H9 (cell line): Measurements from ENCODE around the gene PRCC. TPM values are rescaled to one million over a fixed set of nuclear protein-coding genes. Genes with fewer than 3 reads are reported as not detected.

ENCODE experiments used
- DNase-seq: peaks from one replicate; pipeline ENCODE4 v3.0.0-alpha.2; 2017
- H2AFZ ChIP-seq: one replicate; pipeline ENCODE4 v1.6.1; 2013; ENCODE audit warnings: mild to moderate bottlenecking, low read length, control low read depth, moderate library complexity
- H2AK5ac ChIP-seq: 2 replicates; pipeline ENCODE4 v1.6.1; 2013; ENCODE audit warnings: low read length, control low read depth, mixed read lengths; ENCODE audit not compliant: insufficient read length
- H2BK120ac ChIP-seq: one replicate; pipeline ENCODE4 v1.6.1; 2013; ENCODE audit warnings: low read depth, mild to moderate bottlenecking, low read length, control low read depth, inconsistent platforms; ENCODE audit not compliant: poor library complexity, severe bottlenecking
- H2BK12ac ChIP-seq: 2 replicates; pipeline ENCODE4 v1.6.1; 2013; ENCODE audit warnings: low read length, control low read depth, mixed read lengths, low read depth; ENCODE audit not compliant: insufficient read length
- H2BK15ac ChIP-seq: 2 replicates; pipeline ENCODE4 v1.6.1; 2013; ENCODE audit warnings: low read depth, low read length, control low read depth
- H2BK20ac ChIP-seq: one replicate; pipeline ENCODE4 v1.6.1; 2013; ENCODE audit warnings: low read depth, mild to moderate bottlenecking, low read length, control low read depth, inconsistent platforms; ENCODE audit not compliant: poor library complexity, severe bottlenecking
- H2BK5ac ChIP-seq: 2 replicates; pipeline ENCODE4 v1.6.1; 2013; ENCODE audit warnings: low read length, control low read depth, mixed read lengths; ENCODE audit not compliant: insufficient read length
- H3K14ac ChIP-seq: 2 replicates; pipeline ENCODE4 v1.6.1; 2013; ENCODE audit warnings: low read length, control low read depth; ENCODE audit not compliant: insufficient read depth
- H3K18ac ChIP-seq: 2 replicates; pipeline ENCODE4 v1.6.1; 2013; ENCODE audit warnings: low read depth, mild to moderate bottlenecking, mixed read lengths, low read length, control low read depth; ENCODE audit not compliant: insufficient read length
- H3K23ac ChIP-seq: 2 replicates; pipeline ENCODE4 v1.6.1; 2013; ENCODE audit warnings: low read length, control low read depth, mixed read lengths, low read depth; ENCODE audit not compliant: insufficient read length
- H3K23me2 ChIP-seq: 2 replicates; pipeline ENCODE4 v1.6.1; 2013; ENCODE audit warnings: low read depth, mild to moderate bottlenecking, mixed read lengths, low read length, control low read depth; ENCODE audit not compliant: insufficient read length, poor library complexity, severe bottlenecking
- H3K27ac ChIP-seq: 2 replicates; pipeline ENCODE4 v1.5.1; 2013; ENCODE audit warnings: low read length, control low read depth, mixed read lengths, low read depth; ENCODE audit not compliant: insufficient read length
- H3K27me3 ChIP-seq: 2 replicates; pipeline ENCODE4 v1.6.1; 2013; ENCODE audit warnings: low read length, control low read depth, inconsistent platforms; ENCODE audit not compliant: insufficient read depth
- H3K4ac ChIP-seq: 2 replicates; pipeline ENCODE4 v1.6.1; 2013; ENCODE audit warnings: low read depth, mild to moderate bottlenecking, control low read depth, inconsistent platforms, low read length, moderate library complexity
- H3K4me1 ChIP-seq: 2 replicates; pipeline ENCODE4 v1.6.1; 2013; ENCODE audit warnings: low read length, control low read depth, inconsistent platforms; ENCODE audit not compliant: insufficient read depth
- H3K4me2 ChIP-seq: 2 replicates; pipeline ENCODE4 v1.6.1; 2013; ENCODE audit warnings: low read length, control low read depth, mixed read lengths; ENCODE audit not compliant: insufficient read length, insufficient read depth
- H3K56ac ChIP-seq: 2 replicates; pipeline ENCODE4 v1.6.1; 2013; ENCODE audit warnings: low read depth, mild to moderate bottlenecking, mixed read lengths, low read length, control low read depth; ENCODE audit not compliant: insufficient read length
- H3K79me1 ChIP-seq: 2 replicates; pipeline ENCODE4 v1.6.1; 2013; ENCODE audit warnings: low read depth, mild to moderate bottlenecking, moderate library complexity, low read length, control low read depth, inconsistent platforms; ENCODE audit not compliant: insufficient read depth, poor library complexity, severe bottlenecking
- H3K79me2 ChIP-seq: 2 replicates; pipeline ENCODE4 v1.6.1; 2013; ENCODE audit warnings: low read length, control low read depth, inconsistent platforms; ENCODE audit not compliant: insufficient read depth
- H3K9ac ChIP-seq: 2 replicates; pipeline ENCODE4 v1.6.1; 2013; ENCODE audit warnings: low read length, control low read depth, mixed read lengths; ENCODE audit not compliant: insufficient read length; ENCODE audit errors: extremely low read depth
- H3K9me3 ChIP-seq: one replicate; pipeline ENCODE4 v1.6.1; 2013; ENCODE audit warnings: low read depth, low read length, inconsistent platforms; ENCODE audit not compliant: control insufficient read depth
- H3T11ph ChIP-seq: one replicate; pipeline ENCODE4 v1.6.1; 2013; ENCODE audit warnings: mild to moderate bottlenecking, low read length, control low read depth, inconsistent platforms
- H4K20me1 ChIP-seq: one replicate; pipeline ENCODE4 v1.6.1; 2013; ENCODE audit not compliant: control insufficient read depth, insufficient read length, insufficient read depth
- H4K5ac ChIP-seq: 2 replicates; pipeline ENCODE4 v1.6.1; 2013; ENCODE audit warnings: low read depth, mild to moderate bottlenecking, mixed read lengths, low read length, control low read depth; ENCODE audit not compliant: insufficient read length
- H4K8ac ChIP-seq: replicated peaks from 2 replicates; pipeline ENCODE4 v1.6.1; 2013; ENCODE audit warnings: low read length, control low read depth, mixed read lengths, low read depth; ENCODE audit not compliant: insufficient read length
- H4K91ac ChIP-seq: 2 replicates; pipeline ENCODE4 v1.6.1; 2013; ENCODE audit warnings: low read depth, mild to moderate bottlenecking, moderate library complexity, mixed read lengths, low read length, control low read depth; ENCODE audit not compliant: insufficient read length
- H3K27ac Mint-ChIP-seq, 3 experiments: 2 replicates in 2 of 3; 3 replicates in 1 of 3; pipeline ENCODE4 v1.8.0; 2020 to 2021; ENCODE audit warnings: mixed read lengths in 3 of 3, mild to moderate bottlenecking in 1 of 3, moderate library complexity in 1 of 3
- H3K27me3 Mint-ChIP-seq: 2 replicates; pipeline ENCODE4 v1.8.0; 2021; ENCODE audit warnings: low read depth, mild to moderate bottlenecking, moderate library complexity, mixed read lengths
- H3K36me3 Mint-ChIP-seq, 3 experiments: 2 replicates in 2 of 3; 3 replicates in 1 of 3; pipeline ENCODE4 v1.8.0; 2020 to 2021; ENCODE audit warnings: low read depth in 3 of 3, mixed read lengths in 3 of 3; ENCODE audit not compliant: insufficient read depth in 1 of 3
- H3K4me1 Mint-ChIP-seq, 2 experiments: 2 replicates each; pipeline ENCODE4 v1.8.0; 2020; ENCODE audit warnings: mixed read lengths in 2 of 2
- H3K4me3 Mint-ChIP-seq, 2 experiments: 2 replicates in 1 of 2; 3 replicates in 1 of 2; pipeline ENCODE4 v1.8.0; 2020 to 2021; ENCODE audit warnings: mild to moderate bottlenecking in 2 of 2, mixed read lengths in 2 of 2, moderate library complexity in 1 of 2
- H3K9me3 Mint-ChIP-seq, 2 experiments: 2 replicates in 1 of 2; 3 replicates in 1 of 2; pipeline ENCODE4 v1.8.0; 2020; ENCODE audit warnings: mild to moderate bottlenecking in 2 of 2, mixed read lengths in 2 of 2, moderate library complexity in 1 of 2
- CTCF ChIP-seq: fragments of 200-600 bp; sonication (generic); conservative IDR thresholded peaks from 3 replicates; pipeline ENCODE4 v1.8.0; 2021; ENCODE audit warnings: antibody characterized with exemption, mild to moderate bottlenecking
- WGBS: extraction: QIAGEN DNeasy Blood & Tissue Kit; methylation state at CpG from one replicate; pipeline ENCODE4 v1.1.7; 2013; ENCODE audit warnings: missing lambda C conversion rate, low lambda C conversion rate, mixed read lengths; ENCODE audit not compliant: insufficient read length; ENCODE audit errors: extremely low coverage; 5-methylcytosine and 5-hydroxymethylcytosine counted together
- total RNA-seq: library from RNA; stranded (reverse); gene quantifications from 2 replicates; pipeline ENCODE4 v1.2.1, GENCODE V29; 2021

PRCC gene
- total RNA-seq, 1 experiment from 2014 or later: 129 TPM

- Histone ChIP-seq H3K27me3 (no peaks in the 10 kb centered on the region), H4K91ac (no peak overlapping the region), H3K18ac (no peak overlapping the region), H3K23ac (no peak overlapping the region), H3K4me1 (no peaks in the 10 kb centered on the region), H3K4me2 (no peak overlapping the region), H4K20me1 (no peaks in the 10 kb centered on the region), H2BK5ac (no peak overlapping the region), H3K79me2 (no peaks in the 10 kb centered on the region), H3K4ac (no peak overlapping the region), H2AFZ (no peak overlapping the region), H2BK15ac (no peak overlapping the region), H2BK12ac (no peak overlapping the region), H2BK20ac (no peak overlapping the region), H3K27ac (no peak overlapping the region), H4K8ac (no peak overlapping the region), H3K79me1 (no peaks in the 10 kb centered on the region), H3K9me3 (no peaks in the 10 kb centered on the region), H3K14ac (no peak overlapping the region), H3K56ac (no peak overlapping the region), H3K23me2 (no peaks in the 10 kb centered on the region), H3K9ac (no peak overlapping the region), H2AK5ac (no peak overlapping the region), H4K5ac (no peak overlapping the region), H3T11ph (no peak overlapping the region), H2BK120ac (no peak overlapping the region)
- no peak for DNase-seq
- no peak overlapping the region for H3K27ac Mint-ChIP-seq
- H3K4me3 Mint-ChIP-seq: no peak overlapping the region
- H3K27me3 Mint-ChIP-seq: no peaks in the 10 kb centered on the region
- no peak for TF ChIP-seq CTCF
- H3K36me3 Mint-ChIP-seq: peaks cover 38 to 87% (median 73%) of the 10 kb centered on the region in 3 experiments; a peak in 6 of 7 replicates
- no peaks in the 10 kb centered on the region for H3K4me1 Mint-ChIP-seq
- no CpG with 5 or more reads among the region's 7 CpGs for WGBS
- no peaks in the 10 kb centered on the region for H3K9me3 Mint-ChIP-seq
These were observed 27.4 kb downstream of the PRCC start for GRCh38 chr1:156794506-156795373.
